HepG2 (cell line): ENCODE data around the gene LRRN4CL. TPM values are rescaled to one million over a fixed set of nuclear protein-coding genes. Genes with fewer than 3 reads are reported as not detected.
A peak's percentile ranks its signal among the peaks of the same experiment; 100 is the strongest.

ENCODE experiments used
- ATAC-seq: fragments of 200-7000 bp; cut with Tn5 transposase; 3 replicates; pipeline ENCODE4 v1.9.1; 2020; ENCODE audit warnings: mild to moderate bottlenecking, moderate library complexity
- BruUV-seq: library from RNA; stranded (reverse); fragments of 400-500 nt; replicated peaks from 2 replicates; lab custom pipeline; 2021; lab: Mats Ljungman, UMichigan
- CTCF ChIA-PET: fragments of 300-600 bp; formaldehyde crosslinking; extraction: SDS; loops from one replicate; lab custom pipeline; 2021; ENCODE audit warnings: low total read pairs, inconsistent platforms, low intra/inter-chr PET ratio; lab: Yijun Ruan, JAX
- POLR2A ChIA-PET: fragments of 350-600 bp; sonication (Branson Sonifier 250); formaldehyde crosslinking; loops from one replicate; lab custom pipeline; 2020; ENCODE audit warnings: antibody characterized with exemption, inconsistent platforms; lab: Yijun Ruan, JAX
- DNase-seq: peaks from one replicate; pipeline ENCODE4 v3.0.0-alpha.2; 2015; ENCODE audit warnings: low spot score
- FAIRE-seq: peaks from 3 replicates; lab custom pipeline; 2011; peaks lifted over from hg19 to GRCh38; lab: Jason Lieb, UNC
- H2AFZ ChIP-seq: one replicate; pipeline ENCODE4 v1.6.1; 2011; ENCODE audit warnings: low read length, inconsistent platforms
- H3K27ac ChIP-seq: fragments of 300-600 bp; 3 replicates; pipeline ENCODE4 v1.8.0; 2011; ENCODE audit warnings: mixed run types, mild to moderate bottlenecking, mixed read lengths, low read length, inconsistent platforms; ENCODE audit not compliant: insufficient read depth; ENCODE audit errors: extremely low read length
- H3K27me3 ChIP-seq, 2 experiments: fragments of 200-600 bp in 1 of 2; 2 replicates in 1 of 2; 3 replicates in 1 of 2; pipeline versions ENCODE4 v1.6.0 to v1.8.0; 2011; ENCODE audit warnings: low read length in 2 of 2, mild to moderate bottlenecking in 2 of 2, moderate library complexity in 2 of 2, inconsistent platforms in 1 of 2; ENCODE audit not compliant: insufficient read depth in 2 of 2, control insufficient read depth in 1 of 2
- H3K36me3 ChIP-seq, 2 experiments: fragments of 200-600 bp in 1 of 2; replicated peaks in 1 of 2; 2 replicates in 1 of 2; 3 replicates in 1 of 2; pipeline versions ENCODE4 v1.5.1 to v1.8.0; 2011; ENCODE audit warnings: low read length in 2 of 2, inconsistent platforms in 1 of 2; ENCODE audit not compliant: insufficient read depth in 2 of 2, control insufficient read depth in 1 of 2
- H3K4me1 ChIP-seq: 2 replicates; pipeline ENCODE4 v1.5.1; 2012; ENCODE audit warnings: low read length, inconsistent platforms; ENCODE audit not compliant: insufficient read depth
- H3K4me2 ChIP-seq: 2 replicates; pipeline ENCODE4 v1.6.0; 2011; ENCODE audit warnings: low read depth, low read length, inconsistent platforms
- H3K4me3 ChIP-seq, 3 experiments: fragments of 200-600 bp in 1 of 3; sonication (generic), shearing (Covaris generic) in 1 of 3; replicated peaks in 1 of 3; 2 replicates each; pipeline ENCODE4 v1.5.1; 2011 to 2016; ENCODE audit warnings: low read length in 3 of 3, inconsistent platforms in 2 of 3, low read depth in 2 of 3, mild to moderate bottlenecking in 2 of 3, control low read depth in 1 of 3, mixed read lengths in 1 of 3; ENCODE audit not compliant: insufficient read depth in 1 of 3
- H3K79me2 ChIP-seq: one replicate; pipeline ENCODE4 v1.6.1; 2011; ENCODE audit warnings: low read length, inconsistent platforms; ENCODE audit not compliant: insufficient read depth
- H3K9ac ChIP-seq: 2 replicates; pipeline ENCODE4 v1.6.0; 2011; ENCODE audit warnings: mild to moderate bottlenecking, low read depth, low read length, inconsistent platforms; ENCODE audit not compliant: insufficient read depth
- H3K9me3 ChIP-seq: 2 replicates; pipeline ENCODE4 v1.5.1; 2012; ENCODE audit warnings: mild to moderate bottlenecking, low read length
- H4K20me1 ChIP-seq: 2 replicates; pipeline ENCODE4 v1.6.0; 2011; ENCODE audit warnings: inconsistent platforms, mild to moderate bottlenecking, low read length, moderate library complexity; ENCODE audit not compliant: insufficient read depth
- AHDC1 ChIP-seq: sonication (generic); formaldehyde crosslinking; IDR thresholded peaks from 2 replicates; pipeline ENCODE4 v1.5.1; 2020; ENCODE audit warnings: mild to moderate bottlenecking, missing genetic modification reagents, borderline replicate concordance
- E2F1 ChIP-seq: sonication (generic); formaldehyde crosslinking; IDR thresholded peaks from 2 replicates; pipeline ENCODE4 v1.5.0; 2020; ENCODE audit warnings: missing genetic modification reagents
- JDP2 ChIP-seq: sonication (generic); formaldehyde crosslinking; IDR thresholded peaks from 2 replicates; pipeline ENCODE4 v1.8.1; 2022; ENCODE audit warnings: missing genetic modification reagents, borderline replicate concordance
- JUNB ChIP-seq: sonication (generic); formaldehyde crosslinking; IDR thresholded peaks from 2 replicates; pipeline ENCODE4 v1.8.0; 2022; ENCODE audit warnings: missing genetic modification reagents, mild to moderate bottlenecking, borderline replicate concordance
- LBX2 ChIP-seq: sonication (generic); formaldehyde crosslinking; IDR thresholded peaks from 2 replicates; pipeline ENCODE4 v1.5.0; 2020; ENCODE audit warnings: missing genetic modification reagents, mild to moderate bottlenecking, borderline replicate concordance
- NCOA5 ChIP-seq: sonication (generic); formaldehyde crosslinking; IDR thresholded peaks from 2 replicates; pipeline ENCODE4 v1.4.0; 2020; ENCODE audit warnings: missing genetic modification reagents
- SP1 ChIP-seq, 2 experiments: fragments of 450-650 bp in 1 of 2; sonication (generic) in 1 of 2; formaldehyde crosslinking in 1 of 2; IDR thresholded peaks; 2 replicates each; pipeline versions ENCODE4 v1.4.0 to v1.6.1; 2016 to 2020; ENCODE audit warnings: missing genetic modification reagents in 1 of 2
- ZNF354B ChIP-seq: sonication (generic); formaldehyde crosslinking; IDR thresholded peaks from 2 replicates; pipeline ENCODE4 v1.8.0; 2022; ENCODE audit warnings: mild to moderate bottlenecking, missing genetic modification reagents
- ZNF513 ChIP-seq: sonication (generic); formaldehyde crosslinking; conservative IDR thresholded peaks from 2 replicates; pipeline ENCODE4 v1.5.0; 2020; ENCODE audit warnings: missing genetic modification reagents
- ZNF777 ChIP-seq: sonication (generic); formaldehyde crosslinking; IDR thresholded peaks from 2 replicates; pipeline ENCODE4 v1.4.0; 2020; ENCODE audit warnings: missing genetic modification reagents
- WGBS: methylation state at CpG from one replicate; pipeline ENCODE4 v1.1.6; 2017; ENCODE audit warnings: low lambda C conversion rate; 5-methylcytosine and 5-hydroxymethylcytosine counted together
- in situ Hi-C: cut with HindIII; loops from 2 replicates; pipeline ENCODE4 v1.10.0; 2017; ENCODE audit warnings: low pct_unique_long_range_greater_than_20kb; ENCODE audit not compliant: extremely low pct_ligation_motif_present
- intact Hi-C: fragments of 100-400 bp; cut with micrococcal nuclease; formaldehyde crosslinking; loops from one replicate; pipeline ENCODE4 v1.10.0; 2022; ENCODE audit not compliant: unreplicated experiment
- polyA plus RNA-seq, 8 experiments: library from polyadenylated mRNA; depleted of rRNA in 3 of 8; stranded (reverse) in 7 of 8; unstranded in 1 of 8; fragments of >200 nt; fragmentation: Illumina TruSeq in 4 of 8; extraction: Trizol in 4 of 8; gene quantifications; 2 replicates each; pipeline versions ENCODE4 v1.2.1 to v1.2.3, GENCODE V29; 2011 to 2016; ENCODE audit warnings: low read depth in 4 of 8, missing spikeins in 1 of 8, mixed read lengths in 1 of 8; ENCODE audit not compliant: insufficient read depth in 1 of 8
- total RNA-seq, 5 experiments: library from RNA; depleted of rRNA; stranded (reverse); fragments of >200 nt; fragmentation: Illumina TruSeq; extraction: Trizol; gene quantifications; 2 replicates each; pipeline ENCODE4 v1.2.3, GENCODE V29; 2016; ENCODE audit warnings: low read depth in 1 of 5

The LRRN4CL gene
- total and polyA plus RNA-seq, 2 of the 13 experiments (the other 11 are each of a cell fraction or from before 2014, with no cell fraction given), result 0.11 TPM; not detected in 1

- Histone ChIP-seq H3K9me3 (no peaks in the 10 kb centered on the region), H3K27me3 (no peaks in the 10 kb centered on the region), H3K4me1 (peaks cover 18% of the 10 kb centered on the region), H3K27ac (peak overlapping the region; percentile 49), H2AFZ (no peak overlapping the region), H3K36me3 (peaks cover 9 to 34% of the 10 kb centered on the region in 2 experiments), H3K79me2 (no peaks in the 10 kb centered on the region), H4K20me1 (peaks cover 6% of the 10 kb centered on the region; the same call in 1 of the 2 replicates), H3K4me2 (peak overlapping the region; percentile 99; the same call in 1 of the 2 replicates), H3K4me3 (no peak overlapping the region), H3K9ac (no peak overlapping the region)
- 95% methylated on average over 8 of the region's 8 CpGs for WGBS
- POLR2A ChIA-PET, result interaction anchor here (0.7 to 4.3 kb wide), 18 partner anchors 11 to 135 kb away, joined by 3 to 27 read pairs (median 4); partner anchors contain the start of genes B3GAT3, C11orf98, CSKMT and HNRNPUL2
- in situ Hi-C loops (loop anchor here (10.0 kb wide), 1 partner anchor 312 kb away; no protein-coding TSS in a partner anchor), intact Hi-C loops (no loop called here)
- FAIRE-seq (no peak), ATAC-seq (no peak), DNase-seq (no peak)
- no TSS peak for BruUV-seq
- TF ChIP-seq E2F1 (CRISPR knock-in tag) (no peak), LBX2 (CRISPR knock-in tag) (no peak), AHDC1 (CRISPR knock-in tag) (no peak), SP1 (IDR thresholded peaks at IDR 0.05) (no peak), SP1 (CRISPR knock-in tag; IDR thresholded peaks at IDR 0.05) (no peak), ZNF777 (no peak), ZNF354B (no peak), ZNF513 (CRISPR knock-in tag) (no peak), JUNB (CRISPR knock-in tag) (no peak), NCOA5 (CRISPR knock-in tag) (no peak), JDP2 (CRISPR knock-in tag) (no peak)
- CTCF ChIA-PET, result no interaction called here
Measured at GRCh38 chr11:62706850-62707247, 17.5 kb upstream of the LRRN4CL start.
